Activated naive CD4-positive, alpha-beta T cell (primary cell): ENCODE measurements around the gene THY1.

Experiments used
- DNase-seq, 4 experiments: peaks; one replicate each; lab custom pipeline; 2025; lab: John Stamatoyannopoulos, UW

THY1 gene

DNA sequence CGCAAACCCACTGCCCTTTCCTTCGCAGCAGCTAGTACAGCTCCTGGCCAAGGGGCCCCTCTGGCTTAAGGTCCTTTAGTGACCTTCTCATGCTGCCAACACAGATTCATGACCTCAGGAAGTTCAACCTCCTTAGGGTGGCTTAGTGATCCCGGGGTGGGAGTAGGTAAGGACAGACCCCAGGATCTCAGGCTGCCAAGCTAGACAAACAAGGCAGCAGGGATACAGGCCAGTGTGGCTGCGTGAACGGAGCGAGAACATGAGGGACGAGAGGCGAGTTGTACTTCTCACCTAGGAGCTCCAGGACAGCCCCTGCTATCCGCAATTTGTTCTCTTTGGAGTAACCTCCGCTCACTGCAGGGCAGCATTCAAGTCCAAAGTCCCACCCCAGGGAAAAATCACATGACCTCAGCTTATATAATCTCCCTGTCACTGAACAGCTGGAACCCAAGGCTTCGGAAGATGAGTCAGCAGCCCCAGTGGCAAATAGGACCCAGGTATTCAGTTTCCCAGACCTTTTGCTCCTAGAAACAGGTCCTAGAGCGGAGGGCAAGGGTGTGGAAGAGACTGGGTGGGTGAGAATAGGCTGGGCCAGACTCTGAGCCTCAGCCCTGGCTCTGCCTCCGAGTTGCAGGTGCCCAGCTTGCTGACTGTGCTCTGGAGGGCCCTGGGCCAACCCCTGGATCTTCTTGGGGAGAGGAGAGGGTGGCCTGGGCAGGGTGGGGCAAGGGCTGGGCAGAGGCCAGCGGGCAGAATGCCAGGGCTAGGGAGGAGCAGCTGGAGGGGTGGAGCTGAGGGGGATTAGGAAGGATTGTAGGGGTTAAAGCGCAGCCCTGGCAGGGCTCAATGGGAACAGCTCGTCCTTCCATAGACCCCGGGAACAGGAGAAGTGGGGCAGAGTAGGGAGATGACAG lies 54.6 kb downstream of the THY1 start:
- no peak for DNase-seq

GRCh38 chr11:119367661-119368120 lies 55.3 kb downstream of the THY1 start:
- no peak for DNase-seq
